HepG2 (cell line): ENCODE results near the gene GUK1. TPM values are rescaled to one million over a fixed set of nuclear protein-coding genes. Genes with fewer than 3 reads are reported as not detected.

Experiments
- ATAC-seq: fragments of 200-7000 bp; cut with Tn5 transposase; 3 replicates; pipeline ENCODE4 v1.9.1; 2020; ENCODE audit warnings: mild to moderate bottlenecking, moderate library complexity
- BruUV-seq: library from RNA; stranded (reverse); fragments of 400-500 nt; replicated peaks from 2 replicates; lab custom pipeline; 2021; lab: Mats Ljungman, UMichigan
- CTCF ChIA-PET: fragments of 300-600 bp; formaldehyde crosslinking; extraction: SDS; loops from one replicate; lab custom pipeline; 2021; ENCODE audit warnings: low total read pairs, inconsistent platforms, low intra/inter-chr PET ratio; lab: Yijun Ruan, JAX
- POLR2A ChIA-PET: fragments of 350-600 bp; sonication (Branson Sonifier 250); formaldehyde crosslinking; loops from one replicate; lab custom pipeline; 2020; ENCODE audit warnings: antibody characterized with exemption, inconsistent platforms; lab: Yijun Ruan, JAX
- DNase-seq: peaks from one replicate; pipeline ENCODE4 v3.0.0-alpha.2; 2015; ENCODE audit warnings: low spot score
- FAIRE-seq: peaks from 3 replicates; lab custom pipeline; 2011; peaks lifted over from hg19 to GRCh38; lab: Jason Lieb, UNC
- H2AFZ ChIP-seq: one replicate; pipeline ENCODE4 v1.6.1; 2011; ENCODE audit warnings: low read length, inconsistent platforms
- H3K27ac ChIP-seq: fragments of 300-600 bp; 3 replicates; pipeline ENCODE4 v1.8.0; 2011; ENCODE audit warnings: mixed run types, mild to moderate bottlenecking, mixed read lengths, low read length, inconsistent platforms; ENCODE audit not compliant: insufficient read depth; ENCODE audit errors: extremely low read length
- H3K27me3 ChIP-seq, 2 experiments: fragments of 200-600 bp in 1 of 2; 2 replicates in 1 of 2; 3 replicates in 1 of 2; pipeline versions ENCODE4 v1.6.0 to v1.8.0; 2011; ENCODE audit warnings: low read length in 2 of 2, mild to moderate bottlenecking in 2 of 2, moderate library complexity in 2 of 2, inconsistent platforms in 1 of 2; ENCODE audit not compliant: insufficient read depth in 2 of 2, control insufficient read depth in 1 of 2
- H3K36me3 ChIP-seq, 2 experiments: fragments of 200-600 bp in 1 of 2; replicated peaks in 1 of 2; 2 replicates in 1 of 2; 3 replicates in 1 of 2; pipeline versions ENCODE4 v1.5.1 to v1.8.0; 2011; ENCODE audit warnings: low read length in 2 of 2, inconsistent platforms in 1 of 2; ENCODE audit not compliant: insufficient read depth in 2 of 2, control insufficient read depth in 1 of 2
- H3K4me1 ChIP-seq: 2 replicates; pipeline ENCODE4 v1.5.1; 2012; ENCODE audit warnings: low read length, inconsistent platforms; ENCODE audit not compliant: insufficient read depth
- H3K4me2 ChIP-seq: 2 replicates; pipeline ENCODE4 v1.6.0; 2011; ENCODE audit warnings: low read depth, low read length, inconsistent platforms
- H3K4me3 ChIP-seq, 3 experiments: fragments of 200-600 bp in 1 of 3; sonication (generic), shearing (Covaris generic) in 1 of 3; replicated peaks in 1 of 3; 2 replicates each; pipeline ENCODE4 v1.5.1; 2011 to 2016; ENCODE audit warnings: low read length in 3 of 3, inconsistent platforms in 2 of 3, low read depth in 2 of 3, mild to moderate bottlenecking in 2 of 3, control low read depth in 1 of 3, mixed read lengths in 1 of 3; ENCODE audit not compliant: insufficient read depth in 1 of 3
- H3K79me2 ChIP-seq: one replicate; pipeline ENCODE4 v1.6.1; 2011; ENCODE audit warnings: low read length, inconsistent platforms; ENCODE audit not compliant: insufficient read depth
- H3K9ac ChIP-seq: 2 replicates; pipeline ENCODE4 v1.6.0; 2011; ENCODE audit warnings: mild to moderate bottlenecking, low read depth, low read length, inconsistent platforms; ENCODE audit not compliant: insufficient read depth
- H3K9me3 ChIP-seq: 2 replicates; pipeline ENCODE4 v1.5.1; 2012; ENCODE audit warnings: mild to moderate bottlenecking, low read length
- H4K20me1 ChIP-seq: 2 replicates; pipeline ENCODE4 v1.6.0; 2011; ENCODE audit warnings: inconsistent platforms, mild to moderate bottlenecking, low read length, moderate library complexity; ENCODE audit not compliant: insufficient read depth
- CENPT ChIP-seq: sonication (generic); formaldehyde crosslinking; IDR thresholded peaks from 2 replicates; pipeline ENCODE4 v1.8.0; 2022; ENCODE audit warnings: low read depth, mild to moderate bottlenecking, moderate library complexity, missing genetic modification reagents
- FOXP1 ChIP-seq, 2 experiments: fragments of 450-650 bp in 1 of 2; IDR thresholded peaks; 2 replicates each; pipeline ENCODE4 v1.6.1; 2017 to 2018; ENCODE audit warnings: antibody characterized with exemption in 1 of 2
- KAT2B ChIP-seq: fragments of 150-350 bp; IDR thresholded peaks from 2 replicates; pipeline ENCODE4 v1.6.1; 2014; ENCODE audit warnings: low read depth, low read length, borderline replicate concordance
- KDM5B ChIP-seq: sonication (generic); formaldehyde crosslinking; IDR thresholded peaks from 2 replicates; pipeline ENCODE4 v1.4.0; 2020; ENCODE audit warnings: missing genetic modification reagents, mild to moderate bottlenecking, borderline replicate concordance
- MYNN ChIP-seq: sonication (generic); formaldehyde crosslinking; IDR thresholded peaks from 2 replicates; pipeline ENCODE4 v1.4.0; 2020; ENCODE audit warnings: mild to moderate bottlenecking, low read depth, missing genetic modification reagents
- NR0B2 ChIP-seq: sonication (generic); formaldehyde crosslinking; IDR thresholded peaks from 2 replicates; pipeline ENCODE4 v1.4.0; 2020; ENCODE audit warnings: mild to moderate bottlenecking, missing genetic modification reagents
- PATZ1 ChIP-seq: sonication (generic); formaldehyde crosslinking; IDR thresholded peaks from 2 replicates; pipeline ENCODE4 v1.4.0; 2020; ENCODE audit warnings: missing genetic modification reagents
- RBAK ChIP-seq: sonication (generic); formaldehyde crosslinking; IDR thresholded peaks from 2 replicates; pipeline ENCODE4 v1.5.1; 2020; ENCODE audit warnings: mild to moderate bottlenecking, missing genetic modification reagents
- THYN1 ChIP-seq: sonication (generic); formaldehyde crosslinking; IDR thresholded peaks from 2 replicates; pipeline ENCODE4 v1.8.1; 2023; ENCODE audit warnings: low read depth, mild to moderate bottlenecking, moderate library complexity, missing genetic modification reagents, borderline replicate concordance
- XRCC5 ChIP-seq: fragments of 200-400 bp; formaldehyde crosslinking; optimal IDR thresholded peaks from 2 replicates; pipeline ENCODE3; 2017; ENCODE audit warnings: mild to moderate bottlenecking, low read length
- WGBS: methylation state at CpG from one replicate; pipeline ENCODE4 v1.1.6; 2017; ENCODE audit warnings: low lambda C conversion rate; 5-methylcytosine and 5-hydroxymethylcytosine counted together
- in situ Hi-C: cut with HindIII; loops from 2 replicates; pipeline ENCODE4 v1.10.0; 2017; ENCODE audit warnings: low pct_unique_long_range_greater_than_20kb; ENCODE audit not compliant: extremely low pct_ligation_motif_present
- intact Hi-C: fragments of 100-400 bp; cut with micrococcal nuclease; formaldehyde crosslinking; loops from one replicate; pipeline ENCODE4 v1.10.0; 2022; ENCODE audit not compliant: unreplicated experiment
- polyA plus RNA-seq, 8 experiments: library from polyadenylated mRNA; depleted of rRNA in 3 of 8; stranded (reverse) in 7 of 8; unstranded in 1 of 8; fragments of >200 nt; fragmentation: Illumina TruSeq in 4 of 8; extraction: Trizol in 4 of 8; gene quantifications; 2 replicates each; pipeline versions ENCODE4 v1.2.1 to v1.2.3, GENCODE V29; 2011 to 2016; ENCODE audit warnings: low read depth in 4 of 8, missing spikeins in 1 of 8, mixed read lengths in 1 of 8; ENCODE audit not compliant: insufficient read depth in 1 of 8
- total RNA-seq, 5 experiments: library from RNA; depleted of rRNA; stranded (reverse); fragments of >200 nt; fragmentation: Illumina TruSeq; extraction: Trizol; gene quantifications; 2 replicates each; pipeline ENCODE4 v1.2.3, GENCODE V29; 2016; ENCODE audit warnings: low read depth in 1 of 5
- TF ChIP-seq, protein P1 (sequence below): sonication (generic); formaldehyde crosslinking; IDR thresholded peaks from 2 replicates; pipeline ENCODE4 v1.9.0; 2021; ENCODE audit warnings: mild to moderate bottlenecking, missing genetic modification reagents
- TF ChIP-seq, protein P2 (sequence below): sonication (generic); formaldehyde crosslinking; IDR thresholded peaks from 2 replicates; pipeline ENCODE4 v1.8.1; 2023; ENCODE audit warnings: missing genetic modification reagents, mild to moderate bottlenecking, borderline replicate concordance

GUK1 gene
- total and polyA plus RNA-seq, 2 of the 13 experiments (the other 11 are each of a cell fraction or from before 2014, with no cell fraction given): 116 to 154 TPM

GRCh38 chr1:228170666-228171065 is 30.6 kb downstream of the GUK1 start:
- intact Hi-C loops (no loop called here), in situ Hi-C loops (no loop called here)
- no peak overlapping the region for H3K27ac ChIP-seq
- no peak overlapping the region for H3K4me2 ChIP-seq
- no peaks in the 10 kb centered on the region for H3K27me3 ChIP-seq
- TF ChIP-seq MYNN (no peak), CENPT (CRISPR knock-in tag) (no peak), FOXP1 (IDR thresholded peaks at IDR 0.05) (no peak), FOXP1 (CRISPR knock-in tag; IDR thresholded peaks at IDR 0.05) (no peak), THYN1 (no peak), KAT2B (no peak), KDM5B (CRISPR knock-in tag) (no peak), RBAK (CRISPR knock-in tag) (no peak), NR0B2 (CRISPR knock-in tag) (no peak), XRCC5 (no peak), PATZ1 (CRISPR knock-in tag) (no peak)
- TF ChIP-seq, protein P1, sequence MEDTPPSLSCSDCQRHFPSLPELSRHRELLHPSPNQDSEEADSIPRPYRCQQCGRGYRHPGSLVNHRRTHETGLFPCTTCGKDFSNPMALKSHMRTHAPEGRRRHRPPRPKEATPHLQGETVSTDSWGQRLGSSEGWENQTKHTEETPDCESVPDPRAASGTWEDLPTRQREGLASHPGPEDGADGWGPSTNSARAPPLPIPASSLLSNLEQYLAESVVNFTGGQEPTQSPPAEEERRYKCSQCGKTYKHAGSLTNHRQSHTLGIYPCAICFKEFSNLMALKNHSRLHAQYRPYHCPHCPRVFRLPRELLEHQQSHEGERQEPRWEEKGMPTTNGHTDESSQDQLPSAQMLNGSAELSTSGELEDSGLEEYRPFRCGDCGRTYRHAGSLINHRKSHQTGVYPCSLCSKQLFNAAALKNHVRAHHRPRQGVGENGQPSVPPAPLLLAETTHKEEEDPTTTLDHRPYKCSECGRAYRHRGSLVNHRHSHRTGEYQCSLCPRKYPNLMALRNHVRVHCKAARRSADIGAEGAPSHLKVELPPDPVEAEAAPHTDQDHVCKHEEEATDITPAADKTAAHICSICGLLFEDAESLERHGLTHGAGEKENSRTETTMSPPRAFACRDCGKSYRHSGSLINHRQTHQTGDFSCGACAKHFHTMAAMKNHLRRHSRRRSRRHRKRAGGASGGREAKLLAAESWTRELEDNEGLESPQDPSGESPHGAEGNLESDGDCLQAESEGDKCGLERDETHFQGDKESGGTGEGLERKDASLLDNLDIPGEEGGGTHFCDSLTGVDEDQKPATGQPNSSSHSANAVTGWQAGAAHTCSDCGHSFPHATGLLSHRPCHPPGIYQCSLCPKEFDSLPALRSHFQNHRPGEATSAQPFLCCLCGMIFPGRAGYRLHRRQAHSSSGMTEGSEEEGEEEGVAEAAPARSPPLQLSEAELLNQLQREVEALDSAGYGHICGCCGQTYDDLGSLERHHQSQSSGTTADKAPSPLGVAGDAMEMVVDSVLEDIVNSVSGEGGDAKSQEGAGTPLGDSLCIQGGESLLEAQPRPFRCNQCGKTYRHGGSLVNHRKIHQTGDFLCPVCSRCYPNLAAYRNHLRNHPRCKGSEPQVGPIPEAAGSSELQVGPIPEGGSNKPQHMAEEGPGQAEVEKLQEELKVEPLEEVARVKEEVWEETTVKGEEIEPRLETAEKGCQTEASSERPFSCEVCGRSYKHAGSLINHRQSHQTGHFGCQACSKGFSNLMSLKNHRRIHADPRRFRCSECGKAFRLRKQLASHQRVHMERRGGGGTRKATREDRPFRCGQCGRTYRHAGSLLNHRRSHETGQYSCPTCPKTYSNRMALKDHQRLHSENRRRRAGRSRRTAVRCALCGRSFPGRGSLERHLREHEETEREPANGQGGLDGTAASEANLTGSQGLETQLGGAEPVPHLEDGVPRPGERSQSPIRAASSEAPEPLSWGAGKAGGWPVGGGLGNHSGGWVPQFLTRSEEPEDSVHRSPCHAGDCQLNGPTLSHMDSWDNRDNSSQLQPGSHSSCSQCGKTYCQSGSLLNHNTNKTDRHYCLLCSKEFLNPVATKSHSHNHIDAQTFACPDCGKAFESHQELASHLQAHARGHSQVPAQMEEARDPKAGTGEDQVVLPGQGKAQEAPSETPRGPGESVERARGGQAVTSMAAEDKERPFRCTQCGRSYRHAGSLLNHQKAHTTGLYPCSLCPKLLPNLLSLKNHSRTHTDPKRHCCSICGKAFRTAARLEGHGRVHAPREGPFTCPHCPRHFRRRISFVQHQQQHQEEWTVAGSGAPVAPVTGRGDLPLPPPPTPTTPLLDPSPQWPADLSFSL: no peak
- TF ChIP-seq, protein P2, sequence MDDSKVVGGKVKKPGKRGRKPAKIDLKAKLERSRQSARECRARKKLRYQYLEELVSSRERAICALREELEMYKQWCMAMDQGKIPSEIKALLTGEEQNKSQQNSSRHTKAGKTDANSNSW: no peak
- no TSS peak for BruUV-seq
- H3K4me1 ChIP-seq: peaks cover 7% of the 10 kb centered on the region
- DNase-seq (no peak), ATAC-seq (no peak), FAIRE-seq (no peak)
- no peak overlapping the region for H3K4me3 ChIP-seq
- 0 out of 2 replicates have a peak, but pooled peaks cover 2% of the 10 kb centered on the region for H4K20me1 ChIP-seq
- H3K9ac ChIP-seq: no peak overlapping the region
- POLR2A ChIA-PET: no interaction called here
- H3K79me2 ChIP-seq: peaks cover 5% of the 10 kb centered on the region
- CTCF ChIA-PET: no interaction called here
- no peaks in the 10 kb centered on the region; a peak in 1 of 5 replicates for H3K36me3 ChIP-seq
- H3K9me3 ChIP-seq: no peaks in the 10 kb centered on the region
- no peak overlapping the region for H2AFZ ChIP-seq
- 79% methylated on average over 6 of the region's 7 CpGs for WGBS
